GM12801 (cell line): ENCODE measurements around the gene CDH19.

Experiments
- CTCF ChIP-seq: IDR thresholded peaks from one replicate; pipeline ENCODE4 v1.5.1; 2011; ENCODE audit warnings: control low read depth; ENCODE audit not compliant: insufficient read length; ENCODE audit errors: extremely low read depth

The CDH19 gene

GRCh38 chr18:66603941-66604627 is at the start of gene CDH19:
TSS of gene CDH19 (minus strand) at chr18:66604090. CDS start at chr18:66572204, 31,886 bp downstream.
- TF ChIP-seq CTCF: no peak

- no peak for TF ChIP-seq CTCF
Observed at GRCh38 chr18:66647671-66648070, 43.8 kb upstream of the CDH19 start.

GRCh38 chr18:66646609-66647008 is 42.7 kb upstream of the CDH19 start:
- TF ChIP-seq CTCF: no peak

GRCh38 chr18:66645983-66646382 is 42.1 kb upstream of the CDH19 start:
- no peak for TF ChIP-seq CTCF

- TF ChIP-seq CTCF: no peak
Observed at GRCh38 chr18:66641056-66641455, 37.2 kb upstream of the CDH19 start.

GRCh38 chr18:66640431-66640830 is 36.5 kb upstream of the CDH19 start:
- no peak for TF ChIP-seq CTCF

- no peak for TF ChIP-seq CTCF
Observed at GRCh38 chr18:66638856-66639629, 35.2 kb upstream of the CDH19 start.
